Fibroblast of skin of scalp (primary cell): ENCODE results near the gene EARS2.
A peak's percentile ranks its signal among the peaks of the same experiment; 100 is the strongest.
"Not testable (repeated sequence)": the region's sequence is repeated elsewhere in the genome, so short reads cannot be mapped to it uniquely, and the experiment has no call there.

Source experiments
- DNase-seq: peaks from one replicate; pipeline ENCODE4 v3.0.0-alpha.2; 2013

EARS2 gene

GRCh38 chr16:23504453-23505179 is 52.5 kb downstream of the EARS2 start:
- DNase-seq, result peak; percentile 93

GRCh38 chr16:23504076-23504452 is 53.1 kb downstream of the EARS2 start:
- DNase-seq, result peak; percentile 45

- DNase-seq, result no peak
Observed at GRCh38 chr16:23502466-23502865, 54.7 kb downstream of the EARS2 start.

GRCh38 chr16:23501291-23501690 is 55.9 kb downstream of the EARS2 start:
- no peak for DNase-seq

GRCh38 chr16:23500862-23501225 is 56.3 kb downstream of the EARS2 start:
- no peak for DNase-seq

- no peak for DNase-seq
Observed at GRCh38 chr16:23500212-23500861, 56.8 kb downstream of the EARS2 start.

- no peak for DNase-seq
Observed at GRCh38 chr16:23499801-23500200, 57.3 kb downstream of the EARS2 start.

GRCh38 chr16:23498863-23499262 is 58.3 kb downstream of the EARS2 start:
- no peak for DNase-seq

- DNase-seq, result no peak
Observed at GRCh38 chr16:23497543-23497868, 59.6 kb downstream of the EARS2 start.

GRCh38 chr16:23496821-23497542 is 60.2 kb downstream of the EARS2 start:
- DNase-seq, result no peak

- no peak for DNase-seq
Observed at GRCh38 chr16:23495671-23496070, 61.5 kb downstream of the EARS2 start.

- DNase-seq, result no peak
Observed at GRCh38 chr16:23494188-23494587, 63.0 kb downstream of the EARS2 start.

- DNase-seq, result peak; percentile 40
Observed at GRCh38 chr16:23491490-23492391, 65.4 kb downstream of the EARS2 start.

- no peak for DNase-seq
Observed at GRCh38 chr16:23486480-23486879, 70.7 kb downstream of the EARS2 start.

- DNase-seq, result no peak
Observed at GRCh38 chr16:23485841-23486240, 71.3 kb downstream of the EARS2 start.

- no peak for DNase-seq
Observed at GRCh38 chr16:23485257-23485614, 71.9 kb downstream of the EARS2 start.

GRCh38 chr16:23484510-23485256 is 72.5 kb downstream of the EARS2 start:
- no peak for DNase-seq

GRCh38 chr16:23483492-23483891 is 73.7 kb downstream of the EARS2 start:
- DNase-seq, result not testable (repeated sequence)

- no peak for DNase-seq
Observed at GRCh38 chr16:23482778-23483177, 74.4 kb downstream of the EARS2 start.

GRCh38 chr16:23480257-23480656 is 76.9 kb downstream of the EARS2 start:
- DNase-seq, result no peak

- DNase-seq, result no peak
Observed at GRCh38 chr16:23479138-23479537, 78.0 kb downstream of the EARS2 start.

GRCh38 chr16:23478566-23478965 is 78.6 kb downstream of the EARS2 start:
- no peak for DNase-seq
